ENCODE measurements around the gene RTL5. TPM values are rescaled to one million over a fixed set of nuclear protein-coding genes. Genes with fewer than 3 reads are reported as not detected.

Gene RTL5
- polyA plus RNA-seq, 1 of the 3 experiments (the other 2 are of a cell fraction), result 1.8 TPM

- CTCF ChIA-PET, result interaction anchor here (0.6 to 4.5 kb wide), 9 partner anchors 9 to 76 kb away, joined by 3 to 22 read pairs (median 5); no protein-coding TSS in a partner anchor
Observed at GRCh38 chrX:72094894-72095293, 36.8 kb downstream of the RTL5 start.

GRCh38 chrX:72089254-72089653, 42.5 kb downstream of the RTL5 start:
- Histone ChIP-seq H3K4me3 (ENCODE audit: low read depth in 2 of 2, low read length in 1 of 2) (no peak overlapping the region), H3K27ac (ENCODE audit: low read depth in 2 of 2, low read length in 1 of 2) (0 out of 4 replicates have a peak overlapping the region, but pooled peaks of 1 of the 2 experiments have one; percentile 7), H3K79me2 (ENCODE audit: insufficient read depth) (no peaks in the 10 kb centered on the region), H3K36me3 (replicated peaks in 1 of 2; ENCODE audit: control insufficient read depth in 1 of 2, insufficient read depth in 2 of 2, low read length in 1 of 2) (no peaks in the 10 kb centered on the region), H3K9ac (no peak overlapping the region), H3K9me2 (no peaks in the 10 kb centered on the region), H4K20me1 (ENCODE audit: insufficient read depth) (no peaks in the 10 kb centered on the region), H2AFZ (ENCODE audit: low read depth) (no peak overlapping the region), H3K27me3 (ENCODE audit: insufficient read depth) (no peaks in the 10 kb centered on the region; the same call in 1 of the 2 replicates), H3K4me1 (ENCODE audit: control insufficient read depth in 1 of 2, insufficient read depth in 2 of 2, low read depth in 1 of 2, low read length in 1 of 2) (peaks cover 0 to 9% of the 10 kb centered on the region in 2 experiments; a peak in 2 of 4 replicates), H3F3A (replicated peaks; ENCODE audit: insufficient read depth) (no peaks in the 10 kb centered on the region), H3K9me3 (no peaks in the 10 kb centered on the region), H3K4me2 (no peak overlapping the region)
- no peak for DNase-seq
- ChIA-PET POLR2A (no interaction called here), CTCF (no interaction called here)
- TF ChIP-seq MEF2A (IDR thresholded peaks at IDR 0.05; ENCODE audit: borderline replicate concordance, low read depth) (no peak), TAF1 (IDR thresholded peaks at IDR 0.05; ENCODE audit: borderline replicate concordance, low read depth, low read length) (no peak), NRF1 (IDR thresholded peaks at IDR 0.05; ENCODE audit: low read depth, low read length) (no peak), NFIC (IDR thresholded peaks at IDR 0.05; ENCODE audit: borderline replicate concordance) (no peak), FOXJ3 (CRISPR knock-in tag; IDR thresholded peaks at IDR 0.05) (no peak), GABPA (IDR thresholded peaks at IDR 0.05; ENCODE audit: low read depth) (no peak), SIN3A (IDR thresholded peaks at IDR 0.05; ENCODE audit: borderline replicate concordance, low read depth, low read length) (no peak), EZH2phosphoT487 (IDR thresholded peaks at IDR 0.05; ENCODE audit: borderline replicate concordance, low read depth) (no peak), RXRA (IDR thresholded peaks at IDR 0.05; ENCODE audit: borderline replicate concordance, low read depth) (no peak), REST (IDR thresholded peaks at IDR 0.05; ENCODE audit: low read depth, low read length) (no peak), USF2 (IDR thresholded peaks at IDR 0.05; ENCODE audit: borderline replicate concordance, low read depth, low read length) (no peak), CTCF (IDR thresholded peaks at IDR 0.05) (no peak), TEAD4 (IDR thresholded peaks at IDR 0.05; ENCODE audit: borderline replicate concordance, insufficient read depth) (no peak), ELF1 (IDR thresholded peaks at IDR 0.05) (no peak), MAX (IDR thresholded peaks at IDR 0.05; ENCODE audit: low read depth) (no peak), EP300 (IDR thresholded peaks at IDR 0.05; ENCODE audit: borderline replicate concordance in 1 of 2, low read depth in 1 of 2, low read length in 1 of 2) (no peak), TCF12 (IDR thresholded peaks at IDR 0.05) (no peak), JUND (IDR thresholded peaks at IDR 0.05) (no peak)
- WGBS (ENCODE audit: low lambda C conversion rate), result 61% methylated on average over 3 of the region's 3 CpGs

More at GRCh38 chrX:72094894-72095293, 36.8 kb downstream of the RTL5 start:
- H3K4me1 ChIP-seq (ENCODE audit: control insufficient read depth in 1 of 2, insufficient read depth in 2 of 2, low read depth in 1 of 2, low read length in 1 of 2), result peaks cover 0 to 20% of the 10 kb centered on the region in 2 experiments; a peak in 2 of 4 replicates
- WGBS (ENCODE audit: low lambda C conversion rate), result 22% methylated on average over 4 of the region's 4 CpGs
- no peak overlapping the region for H3K4me2 ChIP-seq
- H3F3A ChIP-seq (replicated peaks; ENCODE audit: insufficient read depth), result no peaks in the 10 kb centered on the region
- no peaks in the 10 kb centered on the region for H4K20me1 ChIP-seq (ENCODE audit: insufficient read depth)
- H3K9me2 ChIP-seq, result no peaks in the 10 kb centered on the region
- no peaks in the 10 kb centered on the region; the same call in 1 of the 2 replicates for H3K27me3 ChIP-seq (ENCODE audit: insufficient read depth)
- POLR2A ChIA-PET, result interaction anchor here (0.8 to 1.9 kb wide), 6 partner anchors 10 to 53 kb away, joined by 3 to 7 read pairs (median 4); partner anchors contain the start of gene RTL5
- TF ChIP-seq TEAD4 (IDR thresholded peaks at IDR 0.05; ENCODE audit: borderline replicate concordance, insufficient read depth), result no peak
- TF ChIP-seq MXI1 (IDR thresholded peaks at IDR 0.05; ENCODE audit: low read depth, low read length), result peak; percentile 99
- peak; percentile 91 for TF ChIP-seq GATA2 (CRISPR knock-in tag; IDR thresholded peaks at IDR 0.05)
- peak; percentile 72 for TF ChIP-seq FOXJ3 (CRISPR knock-in tag; IDR thresholded peaks at IDR 0.05)
- TF ChIP-seq YY1 (IDR thresholded peaks at IDR 0.05; ENCODE audit: low read depth), result no peak
- TF ChIP-seq CHD2 (IDR thresholded peaks at IDR 0.05; ENCODE audit: low read length, partially characterized antibody), result peak; percentile 29
- peak; percentile 5; the same call in 1 of the 2 replicates for TF ChIP-seq SMC3 (IDR thresholded peaks at IDR 0.05; ENCODE audit: low read depth, low read length)
- TF ChIP-seq EP300 (IDR thresholded peaks at IDR 0.05; ENCODE audit: borderline replicate concordance in 1 of 2, low read depth in 1 of 2, low read length in 1 of 2), result peak in 1 of 2 experiments; percentile 54; a peak in 1 of 4 replicates
- TF ChIP-seq RCOR1 (IDR thresholded peaks at IDR 0.05; ENCODE audit: low read length), result peak; percentile 61; the same call in 1 of the 2 replicates
- peak; percentile 69; the same call in 1 of the 2 replicates for TF ChIP-seq RFX5 (IDR thresholded peaks at IDR 0.05; ENCODE audit: low read length)
- no peaks in the 10 kb centered on the region for H3K9me3 ChIP-seq
- H2AFZ ChIP-seq (ENCODE audit: low read depth), result no peak overlapping the region
- H3K4me3 ChIP-seq (ENCODE audit: low read depth in 2 of 2, low read length in 1 of 2), result no peak overlapping the region; a peak in 1 of 4 replicates
- no peaks in the 10 kb centered on the region for H3K79me2 ChIP-seq (ENCODE audit: insufficient read depth)
- DNase-seq, result peak; percentile 90
- H3K36me3 ChIP-seq (replicated peaks in 1 of 2; ENCODE audit: control insufficient read depth in 1 of 2, insufficient read depth in 2 of 2, low read length in 1 of 2), result no peaks in the 10 kb centered on the region
- H3K9ac ChIP-seq, result no peak overlapping the region
- H3K27ac ChIP-seq (ENCODE audit: low read depth in 2 of 2, low read length in 1 of 2), result peak overlapping the region in 1 of 2 experiments; percentile 96; a peak in 2 of 4 replicates
